ENCODE measurements around the gene NFIB.

DNA sequence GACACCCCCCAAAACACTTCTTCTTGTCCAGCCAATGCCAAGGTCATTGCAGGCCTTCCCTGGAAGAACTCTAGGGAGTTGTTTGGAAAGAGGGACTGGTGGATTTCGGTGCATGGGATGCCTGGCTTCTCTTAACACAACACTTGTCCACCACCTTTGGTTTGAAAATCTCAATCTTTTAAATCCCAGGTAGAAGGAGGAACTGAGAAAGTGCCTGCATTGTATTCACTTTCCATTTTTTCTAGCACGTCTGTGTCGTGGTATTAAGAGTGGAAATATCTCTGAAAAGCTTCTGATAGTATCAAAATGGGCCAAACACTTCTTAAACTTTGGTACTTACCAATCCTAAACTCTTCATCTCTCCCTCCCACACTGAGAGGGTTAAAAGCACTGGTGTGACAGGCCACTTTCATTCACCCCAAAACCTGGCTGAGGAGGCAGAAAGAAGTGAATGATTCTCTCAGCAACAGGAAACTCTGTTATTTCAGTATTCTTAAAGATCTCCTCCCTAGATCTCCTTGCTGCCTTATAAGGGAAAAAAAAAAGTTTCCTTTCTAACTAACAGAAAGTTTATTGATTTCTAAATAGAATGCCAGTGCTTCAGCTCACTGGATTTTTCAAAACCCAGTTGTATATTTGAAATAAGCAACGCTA lies 3.9 kb upstream of the NFIB start:
- TF ChIP-seq POLR2A (IDR thresholded peaks at IDR 0.05): no peak
- TF ChIP-seq, protein P1, sequence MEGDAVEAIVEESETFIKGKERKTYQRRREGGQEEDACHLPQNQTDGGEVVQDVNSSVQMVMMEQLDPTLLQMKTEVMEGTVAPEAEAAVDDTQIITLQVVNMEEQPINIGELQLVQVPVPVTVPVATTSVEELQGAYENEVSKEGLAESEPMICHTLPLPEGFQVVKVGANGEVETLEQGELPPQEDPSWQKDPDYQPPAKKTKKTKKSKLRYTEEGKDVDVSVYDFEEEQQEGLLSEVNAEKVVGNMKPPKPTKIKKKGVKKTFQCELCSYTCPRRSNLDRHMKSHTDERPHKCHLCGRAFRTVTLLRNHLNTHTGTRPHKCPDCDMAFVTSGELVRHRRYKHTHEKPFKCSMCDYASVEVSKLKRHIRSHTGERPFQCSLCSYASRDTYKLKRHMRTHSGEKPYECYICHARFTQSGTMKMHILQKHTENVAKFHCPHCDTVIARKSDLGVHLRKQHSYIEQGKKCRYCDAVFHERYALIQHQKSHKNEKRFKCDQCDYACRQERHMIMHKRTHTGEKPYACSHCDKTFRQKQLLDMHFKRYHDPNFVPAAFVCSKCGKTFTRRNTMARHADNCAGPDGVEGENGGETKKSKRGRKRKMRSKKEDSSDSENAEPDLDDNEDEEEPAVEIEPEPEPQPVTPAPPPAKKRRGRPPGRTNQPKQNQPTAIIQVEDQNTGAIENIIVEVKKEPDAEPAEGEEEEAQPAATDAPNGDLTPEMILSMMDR (IDR thresholded peaks at IDR 0.05): no peak

Data from uterus (tissue), 2 donors.